Activated CD4-positive, alpha-beta T cell treated with anti-CD3 and anti-CD28 coated beads, Interleukin-10, Interleukin-2, amounts not matched to agents 100 ng/mL and 50 ng/mL, durations not matched to agents 16 hours and 8 hours (primary cell): ENCODE results near the gene NMRK2.
"Not testable (repeated sequence)": the region's sequence is repeated elsewhere in the genome, so short reads cannot be mapped to it uniquely, and the experiment has no call there.

Experiments used
- DNase-seq: peaks from one replicate; pipeline ENCODE4 v3.0.0-alpha.2; 2020

NMRK2 gene, protein sequence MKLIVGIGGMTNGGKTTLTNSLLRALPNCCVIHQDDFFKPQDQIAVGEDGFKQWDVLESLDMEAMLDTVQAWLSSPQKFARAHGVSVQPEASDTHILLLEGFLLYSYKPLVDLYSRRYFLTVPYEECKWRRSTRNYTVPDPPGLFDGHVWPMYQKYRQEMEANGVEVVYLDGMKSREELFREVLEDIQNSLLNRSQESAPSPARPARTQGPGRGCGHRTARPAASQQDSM

DNA sequence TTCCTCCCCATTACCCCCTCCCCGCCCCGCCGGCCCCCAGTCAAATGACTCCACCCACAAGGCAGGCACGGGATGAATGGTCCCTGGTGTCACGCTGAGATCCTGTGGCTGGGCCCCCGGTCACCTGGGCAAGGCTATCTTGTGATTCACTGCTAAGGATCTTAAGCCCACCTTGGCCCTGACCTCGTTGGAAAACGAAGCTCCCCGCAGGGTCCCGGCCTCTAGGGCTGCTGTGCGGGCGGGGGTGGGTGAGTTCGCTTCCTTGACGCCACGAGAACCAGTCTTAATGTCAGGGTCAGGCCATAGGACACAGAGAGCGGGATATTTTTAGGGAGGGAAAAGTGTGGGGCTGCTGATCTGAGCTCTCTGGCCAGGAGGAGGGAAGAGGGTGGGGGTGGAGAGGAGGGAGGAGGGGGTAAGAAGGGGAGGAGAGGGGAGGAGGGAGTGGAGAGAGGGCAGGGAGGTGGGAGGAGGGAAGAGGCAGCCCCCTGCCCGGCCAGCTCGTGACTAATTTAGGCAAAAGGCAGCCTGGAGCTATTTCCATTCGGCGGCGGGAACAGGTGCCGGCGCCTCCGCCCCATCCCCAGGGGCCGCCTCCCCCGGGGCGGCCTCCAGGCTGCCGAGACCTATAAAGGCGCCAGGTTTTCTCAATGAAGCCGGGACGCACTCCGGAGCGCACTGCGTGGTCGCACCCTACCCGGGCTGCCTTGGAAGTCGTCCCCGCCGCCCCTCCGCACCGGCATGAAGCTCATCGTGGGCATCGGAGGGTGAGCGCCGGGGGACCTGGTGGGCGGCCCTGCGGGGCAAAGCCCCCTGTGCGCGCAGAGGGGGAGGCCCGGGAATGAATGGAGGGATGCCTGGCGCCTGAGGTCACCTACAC is at the start of gene NMRK2:
Gene NMRK2 (plus strand): TSS at position 139 of the 880 bp plus-strand sequence. CDS start 603 bp downstream, at position 742.
- no peak for DNase-seq

DNA sequence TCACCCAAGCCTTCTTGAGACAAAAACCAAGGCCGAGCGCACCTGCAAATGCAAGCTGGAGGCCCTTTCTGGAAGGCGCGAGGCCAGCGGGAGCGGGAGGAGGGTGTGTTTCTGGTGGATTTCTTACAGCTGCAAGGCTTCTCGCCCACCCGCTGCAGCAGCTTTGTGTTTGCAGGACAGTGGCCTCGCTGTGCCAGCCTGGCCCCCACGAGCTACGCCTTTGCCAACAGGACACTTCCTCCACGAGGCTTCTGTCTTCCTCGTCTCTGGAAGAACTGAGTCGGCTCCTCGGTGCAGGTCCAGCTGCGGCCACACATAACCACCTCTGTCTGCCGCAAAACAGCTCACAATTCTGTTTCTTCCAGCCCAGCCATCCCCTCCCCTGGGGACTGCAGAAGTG is 42.3 kb upstream of the NMRK2 start:
- DNase-seq: no peak

DNA sequence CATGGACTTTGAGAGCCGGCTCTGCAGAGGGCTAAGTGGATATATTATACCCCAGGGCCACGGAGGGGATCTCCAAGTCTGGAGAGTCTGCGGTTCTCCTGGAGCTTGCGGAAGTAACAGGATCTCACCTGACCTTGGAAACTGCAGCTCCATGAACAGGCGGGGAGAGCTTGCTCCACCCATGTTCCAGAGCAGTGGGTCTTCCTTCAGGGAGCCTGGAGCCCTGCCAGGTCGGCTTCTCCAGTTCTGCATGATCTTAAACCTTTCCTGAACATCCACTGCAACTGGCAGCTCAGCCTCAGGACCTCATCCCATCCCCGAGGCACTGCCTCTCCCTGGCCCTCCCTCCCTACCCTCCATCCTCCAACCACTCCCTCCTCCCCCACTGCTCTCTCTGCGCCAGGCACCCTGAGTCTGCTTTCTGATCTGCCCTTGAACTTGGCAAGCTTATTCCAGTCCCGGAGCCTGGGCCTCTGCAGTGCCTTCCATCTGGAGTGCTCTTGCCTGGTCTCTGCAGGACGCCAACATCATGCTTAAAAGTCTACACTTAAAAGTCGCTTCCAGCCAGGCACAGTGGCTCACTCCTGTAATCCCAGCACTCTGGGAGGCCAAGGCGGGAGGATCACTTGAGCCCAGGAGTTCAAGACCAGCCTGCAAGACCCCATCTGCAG is 39.2 kb upstream of the NMRK2 start:
- DNase-seq: no peak

DNA sequence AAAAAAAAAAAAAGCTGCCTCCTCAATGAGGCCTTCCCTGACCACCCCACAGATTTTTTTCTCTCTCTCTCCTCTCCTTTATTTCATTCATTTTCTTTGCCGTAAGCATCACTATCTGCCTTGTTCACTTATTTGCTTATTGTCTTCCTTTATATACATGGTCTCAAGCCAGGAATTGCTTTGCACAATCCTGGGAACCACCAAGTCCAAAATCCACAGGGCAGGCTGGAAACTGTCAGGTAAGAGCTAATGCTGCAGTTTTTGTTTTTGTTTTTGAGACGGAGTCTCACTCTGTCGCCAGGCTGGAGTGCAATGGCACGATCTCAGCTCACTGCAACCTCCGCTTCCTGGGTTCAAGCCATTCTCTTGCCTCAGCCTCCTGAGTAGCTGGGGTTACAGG is 37.9 kb upstream of the NMRK2 start:
- DNase-seq: not testable (repeated sequence)

DNA sequence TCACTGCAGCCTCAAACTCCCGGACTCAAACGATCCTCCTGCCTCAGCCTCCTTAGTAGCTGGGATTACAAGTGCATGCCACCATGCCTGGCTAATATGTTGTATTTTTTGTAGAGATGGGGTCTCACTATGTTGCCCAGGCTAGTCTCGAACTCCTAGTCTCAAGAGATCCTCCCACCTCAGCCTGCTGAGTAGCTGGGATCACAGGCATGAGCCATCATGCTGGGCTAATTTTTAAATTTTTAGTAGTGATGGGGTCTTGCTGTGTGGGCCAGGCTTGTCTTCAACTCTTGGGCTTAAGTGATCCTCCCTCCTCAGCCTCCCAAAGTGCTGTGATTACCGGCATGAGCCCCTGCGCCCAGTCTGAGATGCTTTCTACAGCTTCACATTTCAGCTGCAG is 37.1 kb upstream of the NMRK2 start:
- DNase-seq: no peak

DNA sequence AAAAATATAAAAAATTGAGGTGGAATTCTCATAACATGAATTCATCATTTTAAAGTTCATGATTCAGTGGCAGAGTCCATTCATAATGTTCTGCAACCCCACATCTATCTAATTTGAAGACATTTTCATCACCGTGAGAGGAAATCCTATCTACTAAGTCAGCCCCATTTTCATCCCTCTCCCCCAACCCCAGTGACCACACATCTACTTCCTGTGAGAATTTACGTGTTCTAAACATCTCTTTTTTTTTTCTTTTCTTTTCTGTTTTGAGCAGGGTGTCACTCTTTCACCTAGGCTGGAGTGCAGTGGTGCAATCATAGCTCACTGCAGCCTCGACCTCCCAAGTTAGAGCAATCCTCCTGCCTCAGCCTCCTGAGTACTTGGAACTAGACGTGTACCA is 34.9 kb upstream of the NMRK2 start:
- DNase-seq: no peak

DNA sequence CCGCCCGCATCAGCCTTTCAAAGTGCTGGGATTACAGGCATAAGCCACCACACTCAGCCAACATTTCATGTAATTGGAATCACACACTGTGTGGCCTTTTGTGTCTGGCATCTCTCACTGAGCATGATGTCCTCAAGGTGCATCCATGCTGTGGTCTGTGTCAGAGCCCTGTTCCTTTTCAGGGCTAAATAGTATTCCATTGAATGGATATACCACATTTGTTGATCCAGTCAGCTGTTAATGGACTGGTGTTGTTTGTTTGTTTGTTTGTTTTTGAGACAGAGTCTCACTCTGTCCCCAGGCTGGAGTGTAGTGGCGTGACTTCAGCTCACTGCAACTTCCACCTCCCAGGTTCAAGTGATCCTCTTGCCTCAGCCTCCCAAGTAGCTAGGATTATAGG is 34.4 kb upstream of the NMRK2 start:
- no peak for DNase-seq

DNA sequence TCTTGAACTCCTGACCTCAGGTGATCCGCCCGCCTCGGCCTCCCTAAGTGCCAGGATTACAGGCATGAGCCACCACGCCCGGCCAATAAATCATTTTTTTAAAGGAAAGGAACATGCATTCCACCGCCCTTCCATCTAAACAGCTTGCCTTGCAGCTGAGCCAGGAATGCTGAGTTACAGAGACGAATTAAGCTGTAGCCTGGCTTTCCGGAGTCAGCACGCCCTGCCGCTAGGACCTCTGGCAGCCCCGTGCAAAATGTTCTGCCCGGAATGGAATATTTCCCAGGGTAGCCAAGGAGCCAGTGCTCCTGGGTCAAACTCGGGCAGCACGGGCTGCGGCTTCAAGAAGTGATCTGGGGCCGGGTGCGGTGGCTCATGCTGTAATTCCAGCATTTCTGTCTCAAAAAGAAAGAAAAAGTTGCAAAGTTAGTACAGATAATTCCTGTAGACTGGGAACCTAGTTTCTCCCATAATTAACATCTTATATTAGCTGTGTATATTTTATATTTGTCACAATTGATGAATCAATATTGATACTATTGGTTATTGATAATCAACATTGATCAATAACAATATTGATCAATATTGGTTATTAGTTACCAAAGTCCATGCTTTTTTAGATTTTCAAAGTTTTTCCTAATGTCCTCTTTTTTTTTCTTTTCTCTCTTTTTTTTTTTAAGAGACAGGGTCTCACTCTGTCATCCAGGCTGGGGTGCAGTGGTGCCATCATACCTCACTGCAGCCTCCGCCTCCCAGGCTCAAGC is 33.2 kb upstream of the NMRK2 start:
- DNase-seq: no peak

DNA sequence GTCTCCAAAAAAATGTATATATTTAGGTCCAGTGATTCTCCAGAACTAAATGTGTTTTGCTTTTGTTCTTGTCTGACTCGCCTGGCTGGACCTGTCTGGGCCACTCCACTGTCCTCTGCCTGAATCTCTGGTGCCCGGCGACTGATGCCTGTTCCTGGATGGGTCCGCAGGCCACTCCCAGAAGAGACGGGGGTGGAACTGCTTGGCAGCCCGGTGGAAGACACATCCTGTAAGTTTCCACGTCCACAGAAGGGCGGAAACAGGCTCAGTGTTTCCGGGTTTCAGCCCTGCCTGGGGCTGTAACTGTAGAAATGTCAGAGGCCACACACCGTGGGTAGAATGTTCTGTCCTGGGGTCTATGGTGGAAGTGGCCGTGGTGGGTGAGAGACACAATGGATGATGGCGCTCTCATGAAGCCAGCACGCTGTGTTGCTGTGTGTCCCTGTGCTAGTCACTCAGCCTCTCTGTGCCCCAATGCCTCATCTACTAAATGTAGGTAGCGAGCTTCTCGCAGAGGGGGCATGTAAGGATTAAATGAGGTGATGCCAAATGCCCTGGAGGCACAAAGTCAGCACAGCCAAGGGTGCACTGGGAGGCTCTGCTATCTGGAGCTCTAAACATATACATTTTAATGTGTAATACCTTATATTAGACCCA is 30.4 kb upstream of the NMRK2 start:
- no peak for DNase-seq

DNA sequence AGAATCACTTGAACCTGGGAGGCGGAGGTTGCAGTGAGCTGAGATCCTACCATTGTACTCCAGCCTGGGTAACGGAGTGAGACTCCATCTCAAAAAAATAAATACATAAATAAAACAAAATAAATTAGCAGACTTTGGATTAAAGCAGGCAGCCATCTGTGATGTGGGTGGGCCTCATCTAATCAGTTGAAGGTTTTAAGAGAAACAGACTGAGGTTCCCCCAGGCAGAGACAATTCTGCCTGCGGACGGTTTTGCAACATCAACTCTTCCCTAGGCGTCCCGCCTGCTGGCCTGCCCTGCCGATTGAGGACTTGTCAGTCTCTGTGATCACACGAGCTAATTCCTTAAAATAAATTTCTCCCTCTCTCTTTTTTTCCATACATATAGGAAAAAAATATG is 28.6 kb upstream of the NMRK2 start:
- DNase-seq: no peak

DNA sequence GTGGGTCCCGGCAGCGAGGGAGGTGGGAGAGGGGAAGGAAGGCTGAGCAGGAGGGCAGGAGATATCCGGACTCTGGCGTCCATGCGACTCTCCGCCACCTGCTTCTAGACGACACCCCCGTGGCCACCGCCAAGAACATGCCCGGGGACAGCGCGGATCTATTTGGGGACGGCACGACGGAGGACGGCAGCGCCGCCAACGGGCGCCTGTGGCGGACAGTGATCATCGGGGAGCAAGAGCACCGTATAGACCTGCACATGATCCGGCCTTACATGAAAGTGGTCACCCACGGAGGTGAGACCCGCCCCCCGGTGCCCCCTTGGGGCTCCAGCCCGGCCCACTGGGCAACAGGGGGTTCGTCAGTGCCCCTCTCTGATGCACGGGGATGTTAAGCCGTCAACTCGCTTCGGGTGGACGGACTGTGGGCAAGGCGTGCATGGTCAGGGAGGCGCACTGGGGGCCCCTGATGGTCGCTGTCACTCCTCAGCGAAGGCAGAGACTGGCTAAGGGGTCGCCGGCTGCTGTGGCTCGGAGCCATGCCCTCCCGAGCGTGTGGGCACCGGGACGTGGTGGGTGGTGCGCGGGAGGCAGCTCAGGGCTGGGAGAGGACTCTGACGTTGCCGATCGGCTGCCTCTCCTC is 25.1 kb upstream of the NMRK2 start:
- DNase-seq: no peak

DNA sequence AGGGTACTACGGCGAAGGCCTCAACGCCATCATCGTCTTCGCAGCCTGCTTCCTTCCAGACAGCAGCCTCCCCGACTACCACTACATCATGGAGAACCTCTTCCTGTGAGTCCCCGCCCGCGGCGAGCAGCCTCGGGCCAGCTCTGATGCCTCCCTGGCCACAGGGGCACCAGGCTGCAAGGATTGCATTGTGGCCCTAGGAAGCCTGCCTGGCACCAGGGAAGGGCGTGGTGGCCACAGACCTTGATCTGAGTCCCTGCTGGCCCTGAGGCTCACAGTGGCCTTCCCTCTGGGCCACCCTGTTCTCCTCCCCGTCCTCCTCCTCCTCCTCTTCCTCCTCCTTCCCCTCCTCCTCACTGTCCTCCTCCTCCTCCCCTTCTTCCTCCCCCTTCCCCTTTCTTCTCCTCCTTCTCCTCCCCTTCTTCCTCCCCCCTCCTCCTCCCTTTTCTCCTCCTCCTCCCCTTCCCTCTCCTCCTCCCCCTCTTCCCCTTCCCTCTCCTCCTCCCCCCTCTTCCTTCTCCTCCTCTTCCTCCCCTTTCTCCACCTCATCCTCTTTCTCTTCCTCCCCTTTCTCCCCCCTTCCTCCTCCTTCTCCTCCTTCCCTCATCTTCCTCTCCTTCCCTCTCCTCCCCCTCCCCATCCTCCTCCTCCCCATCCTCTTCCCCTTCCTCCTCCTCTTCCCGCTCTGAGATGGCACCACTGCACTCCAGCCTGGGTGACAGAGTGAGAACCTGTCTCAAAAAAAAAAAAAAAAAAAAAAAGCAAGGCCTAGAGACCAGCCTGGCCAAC is 24.4 kb upstream of the NMRK2 start:
- no peak for DNase-seq

DNA sequence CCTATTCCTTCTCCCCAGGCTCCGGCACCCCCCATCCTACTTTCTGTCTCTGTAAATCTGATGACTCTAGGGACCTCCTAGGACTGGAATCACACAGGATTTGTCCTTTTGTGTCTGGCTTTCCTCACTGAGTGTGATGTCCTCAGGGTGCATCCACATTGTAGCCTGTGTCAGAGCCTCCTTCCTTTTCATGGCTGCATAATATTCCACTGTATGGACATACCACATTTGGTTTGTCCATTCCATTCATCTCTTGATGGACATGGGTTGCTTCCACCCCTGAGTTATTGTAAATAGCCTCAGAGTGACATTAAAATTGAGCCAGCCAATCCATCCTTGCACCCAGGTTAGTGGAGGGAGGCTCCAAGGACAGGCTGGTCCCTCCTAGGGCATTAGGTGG is 22.8 kb upstream of the NMRK2 start:
- no peak for DNase-seq

DNA sequence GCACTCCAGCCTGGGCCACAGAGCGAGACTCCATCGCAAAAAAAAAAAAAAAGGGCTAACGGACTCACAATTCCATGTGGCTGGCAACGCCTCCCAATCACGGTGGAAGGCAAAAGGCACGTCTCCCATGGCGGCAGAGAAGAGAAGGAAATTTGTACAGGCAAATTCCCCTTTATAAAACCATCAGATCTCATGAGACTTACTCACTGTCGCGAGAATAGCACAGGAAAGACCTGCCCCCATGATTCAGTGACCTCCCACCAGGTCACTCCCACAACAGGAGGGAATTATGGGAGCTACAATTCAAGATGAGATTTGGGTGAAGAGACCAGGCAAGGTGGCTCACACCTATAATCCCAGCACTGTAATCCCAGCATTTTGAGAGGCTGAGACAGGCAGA is 18.7 kb upstream of the NMRK2 start:
- no peak for DNase-seq

DNA sequence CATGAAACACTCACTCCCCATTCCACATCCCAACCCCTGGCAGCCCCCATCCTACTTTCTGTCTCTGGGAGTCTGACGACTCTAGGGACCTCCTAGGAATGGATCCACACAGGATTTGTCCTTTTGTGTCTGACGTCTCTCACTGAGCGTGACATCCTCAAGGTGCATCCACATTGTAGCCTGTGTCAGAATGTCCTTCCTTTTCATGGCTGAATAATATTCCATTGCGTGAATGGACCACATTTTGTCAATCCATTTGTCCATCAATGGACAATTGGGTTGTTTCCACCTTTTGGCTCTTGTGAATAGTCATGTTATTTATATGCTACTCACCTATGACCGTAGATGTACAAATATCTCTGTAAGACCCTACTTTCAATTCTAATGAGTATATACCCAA is 16.8 kb upstream of the NMRK2 start:
- no peak for DNase-seq

DNA sequence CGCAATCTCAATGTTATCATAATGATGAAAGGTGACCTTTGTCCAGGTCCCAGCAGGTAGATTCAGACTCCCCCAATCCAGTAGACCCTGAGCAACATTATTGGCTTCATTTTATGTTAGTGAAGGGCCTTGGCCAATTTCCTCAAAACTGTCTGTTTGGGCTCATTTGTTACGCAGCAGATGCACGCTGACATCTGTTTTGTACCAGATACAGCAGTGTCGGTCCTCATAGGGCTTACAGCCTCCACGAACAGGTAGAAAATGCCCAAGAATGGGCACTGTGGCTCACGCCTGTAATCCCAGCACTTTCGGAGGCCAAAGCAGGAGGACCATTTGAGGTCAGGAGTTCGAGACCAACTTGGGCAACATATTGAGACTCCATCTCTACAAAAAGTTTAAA is 13.1 kb upstream of the NMRK2 start:
- no peak for DNase-seq

DNA sequence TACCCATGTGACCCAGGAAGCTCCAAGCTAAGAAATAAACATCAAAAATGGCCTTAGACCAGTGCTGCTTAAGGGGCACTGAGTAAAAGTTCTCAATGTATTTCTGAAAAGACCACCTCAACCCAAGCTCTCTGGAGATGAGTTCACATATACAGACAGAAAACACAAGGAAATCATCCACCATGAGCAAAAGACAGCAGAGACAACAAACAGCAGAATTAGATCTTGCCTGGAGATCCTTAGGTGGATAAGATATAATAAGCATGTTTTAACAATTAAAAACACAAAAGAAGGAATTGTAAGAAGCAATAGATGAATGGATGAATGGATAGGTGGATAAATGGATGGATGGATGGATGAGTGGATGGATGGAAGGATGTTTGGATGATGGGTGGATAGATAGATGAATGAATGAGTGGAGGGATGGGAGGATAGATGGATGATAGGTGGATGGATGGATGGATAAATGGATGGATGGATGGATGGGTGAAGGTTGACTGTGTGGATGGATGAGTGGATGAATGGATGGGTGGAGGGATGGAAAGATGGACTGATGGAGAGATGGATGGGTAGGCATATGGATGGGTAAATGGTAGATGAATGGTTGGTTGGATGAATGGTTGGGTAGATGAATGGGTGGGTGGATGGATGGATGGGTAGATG is 9.6 kb upstream of the NMRK2 start:
- DNase-seq: no peak

DNA sequence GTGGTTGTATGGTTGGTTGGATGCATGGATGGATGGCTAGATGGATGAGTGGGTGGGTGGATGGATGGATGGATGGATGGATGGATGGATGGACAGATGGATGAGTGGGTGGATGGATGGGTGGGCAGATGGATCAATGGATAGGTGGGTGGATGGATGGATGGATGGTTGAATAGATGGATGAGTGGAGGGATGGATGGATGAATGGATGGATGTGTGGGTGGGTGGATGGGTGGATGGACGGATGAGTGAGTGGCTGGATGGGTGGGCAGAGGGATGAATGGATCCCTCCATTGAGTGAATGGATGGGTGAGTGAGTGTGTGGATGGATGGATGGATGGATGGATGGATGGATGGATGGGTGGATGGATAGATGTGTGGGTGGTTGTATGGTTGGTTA is 9.0 kb upstream of the NMRK2 start:
- DNase-seq: no peak

DNA sequence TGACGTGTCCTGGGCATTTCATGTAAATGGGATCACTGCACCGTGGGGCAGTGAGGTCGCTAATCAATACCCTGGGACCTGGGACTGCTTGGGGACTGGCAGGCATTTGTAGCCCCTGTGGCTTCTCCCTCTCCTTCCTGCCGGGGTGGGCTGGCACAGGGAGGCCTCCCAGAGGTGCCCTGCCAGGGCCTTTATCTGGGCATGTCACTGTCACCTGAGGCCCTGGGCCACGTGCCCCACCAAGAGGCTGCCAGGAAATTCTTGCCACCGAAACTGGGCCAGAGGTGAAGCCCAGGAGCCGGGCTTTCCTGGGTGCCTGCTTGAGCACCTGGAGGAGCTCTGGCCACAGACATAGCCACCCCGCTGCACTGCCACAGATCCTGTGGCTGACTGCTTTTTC is 1.8 kb upstream of the NMRK2 start:
- no peak for DNase-seq

DNA sequence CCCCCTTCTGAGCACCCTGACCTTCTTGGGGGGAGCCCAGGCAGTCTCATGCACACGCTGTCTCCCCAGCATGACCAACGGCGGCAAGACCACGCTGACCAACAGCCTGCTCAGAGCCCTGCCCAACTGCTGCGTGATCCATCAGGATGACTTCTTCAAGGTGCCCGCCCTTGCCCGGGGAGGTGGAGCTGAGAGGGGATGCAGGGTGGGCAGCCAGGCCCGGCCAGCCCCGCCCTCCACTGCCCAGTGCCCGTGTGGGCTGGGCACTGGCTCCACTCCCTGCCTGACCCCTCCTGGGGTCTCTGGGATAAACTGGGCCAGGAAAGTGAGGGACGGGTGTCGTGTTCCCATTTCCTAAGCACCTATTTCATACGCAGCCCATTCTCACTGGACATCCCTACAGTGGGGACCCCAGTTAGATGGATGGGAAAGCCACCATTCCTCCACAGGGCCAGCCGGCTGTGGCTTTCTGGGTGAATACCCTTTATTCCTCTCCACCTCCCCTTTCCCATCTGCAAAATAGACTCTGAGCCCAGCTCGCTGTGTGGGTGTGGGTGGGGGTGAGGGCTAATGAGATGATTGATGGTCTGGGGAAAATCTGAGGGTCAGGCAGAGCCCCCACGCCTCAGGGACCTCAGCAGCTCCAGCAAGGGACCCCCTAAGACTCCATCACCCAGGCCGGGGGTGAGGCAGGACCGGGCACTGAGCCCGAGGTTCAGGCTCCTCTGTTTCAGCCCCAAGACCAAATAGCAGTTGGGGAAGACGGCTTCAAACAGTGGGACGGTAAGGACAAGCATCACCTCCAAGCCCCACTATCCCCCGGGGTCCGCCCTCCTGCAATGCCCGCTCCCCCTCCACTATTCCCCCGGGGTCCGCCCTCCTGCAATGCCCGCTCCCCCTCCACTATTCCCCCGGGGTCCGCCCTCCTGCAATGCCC is 3.9 kb downstream of the NMRK2 start:
- no peak for DNase-seq
